Parathyroid adenoma (tissue), 2 donors: Measurements from ENCODE around the gene DPAGT1.

Source experiments
- H2AFZ ChIP-seq: fragments of 300-600 bp; sonication (generic); one replicate; pipeline ENCODE4 v1.7.0; 2017; ENCODE audit warnings: antibody characterized with exemption, mild to moderate bottlenecking
- H3K27ac ChIP-seq: fragments of 300-600 bp; sonication (generic); one replicate; pipeline ENCODE4 v1.7.0; 2017
- H3K27me3 ChIP-seq: fragments of 300-600 bp; sonication (generic); one replicate; pipeline ENCODE4 v1.7.0; 2017; ENCODE audit warnings: low read length; ENCODE audit not compliant: control insufficient read depth, insufficient read depth
- H3K36me3 ChIP-seq: fragments of 300-600 bp; sonication (generic); one replicate; pipeline ENCODE4 v1.7.0; 2017; ENCODE audit warnings: low read length; ENCODE audit not compliant: control insufficient read depth, insufficient read depth
- H3K4me1 ChIP-seq: fragments of 300-600 bp; sonication (generic); one replicate; pipeline ENCODE4 v1.7.0; 2017; ENCODE audit warnings: control low read depth
- H3K4me2 ChIP-seq: fragments of 300-600 bp; sonication (generic); one replicate; pipeline ENCODE4 v1.7.0; 2017; ENCODE audit warnings: low read length
- H3K4me3 ChIP-seq: fragments of 300-600 bp; sonication (generic); one replicate; pipeline ENCODE4 v1.7.0; 2017; ENCODE audit warnings: low read depth, low read length
- H3K79me2 ChIP-seq: fragments of 300-600 bp; sonication (generic); one replicate; pipeline ENCODE4 v1.7.0; 2017; ENCODE audit warnings: control low read depth
- H3K9ac ChIP-seq: fragments of 300-600 bp; sonication (generic); one replicate; pipeline ENCODE4 v1.7.0; 2017; ENCODE audit warnings: mild to moderate bottlenecking
- H3K9me3 ChIP-seq: fragments of 300-600 bp; sonication (generic); one replicate; pipeline ENCODE4 v1.7.0; 2017; ENCODE audit warnings: low read length; ENCODE audit not compliant: control insufficient read depth
- CTCF ChIP-seq: fragments of 300-600 bp; sonication (generic); IDR thresholded peaks from one replicate; pipeline ENCODE4 v1.7.0; 2017; ENCODE audit warnings: antibody characterized with exemption, mild to moderate bottlenecking
- donor health status: primary hyperparathyroidism.

DPAGT1 gene

GRCh38 chr11:119130662-119131061, 29.0 kb upstream of the DPAGT1 start:
- no peaks in the 10 kb centered on the region for H3K4me1 ChIP-seq
- H3K4me2 ChIP-seq = no peak overlapping the region
- H3K27me3 ChIP-seq = no peaks in the 10 kb centered on the region
- H3K9me3 ChIP-seq = no peaks in the 10 kb centered on the region
- H3K4me3 ChIP-seq = no peak overlapping the region
- no peaks in the 10 kb centered on the region for H3K36me3 ChIP-seq
- TF ChIP-seq CTCF = no peak
- H3K9ac ChIP-seq = no peak overlapping the region
- no peak overlapping the region for H3K27ac ChIP-seq
- H3K79me2 ChIP-seq = no peaks in the 10 kb centered on the region
- no peak overlapping the region for H2AFZ ChIP-seq

GRCh38 chr11:119126675-119127268, 25.1 kb upstream of the DPAGT1 start:
- no peak overlapping the region for H3K9ac ChIP-seq
- H3K27me3 ChIP-seq = no peaks in the 10 kb centered on the region

GRCh38 chr11:119125821-119126220, 24.2 kb upstream of the DPAGT1 start:
- no peak overlapping the region for H3K4me2 ChIP-seq
- no peaks in the 10 kb centered on the region for H3K9me3 ChIP-seq
- TF ChIP-seq CTCF = no peak
- no peaks in the 10 kb centered on the region for H3K27me3 ChIP-seq
- peaks cover 10% of the 10 kb centered on the region for H3K79me2 ChIP-seq
- no peak overlapping the region for H3K4me3 ChIP-seq
- no peaks in the 10 kb centered on the region for H3K36me3 ChIP-seq
- H3K4me1 ChIP-seq = peaks cover under 1% of the 10 kb centered on the region
- H3K27ac ChIP-seq = no peak overlapping the region
- no peak overlapping the region for H2AFZ ChIP-seq
- no peak overlapping the region for H3K9ac ChIP-seq

More at GRCh38 chr11:119126675-119127268, 25.1 kb upstream of the DPAGT1 start:
- H3K4me3 ChIP-seq = no peak overlapping the region
- no peak for TF ChIP-seq CTCF
- H3K4me2 ChIP-seq = no peak overlapping the region
- H3K79me2 ChIP-seq = peaks cover 9% of the 10 kb centered on the region
- no peaks in the 10 kb centered on the region for H3K4me1 ChIP-seq
- no peaks in the 10 kb centered on the region for H3K9me3 ChIP-seq
- no peak overlapping the region for H2AFZ ChIP-seq
- no peak overlapping the region for H3K27ac ChIP-seq
- no peaks in the 10 kb centered on the region for H3K36me3 ChIP-seq

- Histone ChIP-seq H3K9ac (no peak overlapping the region), H3K4me3 (peak overlapping the region; percentile 81), H3K4me1 (peaks cover 5% of the 10 kb centered on the region), H3K9me3 (no peaks in the 10 kb centered on the region), H3K36me3 (no peaks in the 10 kb centered on the region), H3K79me2 (peaks cover 10% of the 10 kb centered on the region), H3K27me3 (no peaks in the 10 kb centered on the region), H2AFZ (peak overlapping the region; percentile 86), H3K4me2 (peak overlapping the region; percentile 65), H3K27ac (peak overlapping the region; percentile 60)
- no peak for TF ChIP-seq CTCF
These were observed 20.1 kb upstream of the DPAGT1 start for GRCh38 chr11:119121811-119122124.

- H3K79me2 ChIP-seq = peaks cover 10% of the 10 kb centered on the region
- no peak for TF ChIP-seq CTCF
- H3K27ac ChIP-seq = peak within 1 kb of the TSS; percentile 69
- no peaks in the 10 kb centered on the region for H3K9me3 ChIP-seq
- H3K27me3 ChIP-seq = no peaks in the 10 kb centered on the region
- peak within 1 kb of the TSS; percentile 86 for H2AFZ ChIP-seq
- no peaks in the 10 kb centered on the region for H3K36me3 ChIP-seq
- H3K9ac ChIP-seq = no peak within 1 kb of the TSS
- peak within 1 kb of the TSS; percentile 92 for H3K4me2 ChIP-seq
- H3K4me3 ChIP-seq = peak within 1 kb of the TSS; percentile 81
- H3K4me1 ChIP-seq = peaks cover 5% of the 10 kb centered on the region
These were observed 19.6 kb upstream of the DPAGT1 start, which contains the start of gene HINFP for GRCh38 chr11:119121008-119121810. TSS of gene HINFP (plus strand) at chr11:119121580. CDS start at chr11:119126945, 5,365 bp downstream.
